ENCODE data around the gene STAM2.
"Not testable (repeated sequence)": the region's sequence is repeated elsewhere in the genome, so short reads cannot be mapped to it uniquely, and the experiment has no call there.

The STAM2 gene

GRCh38 chr2:152172201-152172785 is 3.3 kb downstream of the STAM2 start:
- DNase-seq = not testable (repeated sequence)

GRCh38 chr2:152171718-152172117 is 3.8 kb downstream of the STAM2 start:
- DNase-seq = no peak

DNA sequence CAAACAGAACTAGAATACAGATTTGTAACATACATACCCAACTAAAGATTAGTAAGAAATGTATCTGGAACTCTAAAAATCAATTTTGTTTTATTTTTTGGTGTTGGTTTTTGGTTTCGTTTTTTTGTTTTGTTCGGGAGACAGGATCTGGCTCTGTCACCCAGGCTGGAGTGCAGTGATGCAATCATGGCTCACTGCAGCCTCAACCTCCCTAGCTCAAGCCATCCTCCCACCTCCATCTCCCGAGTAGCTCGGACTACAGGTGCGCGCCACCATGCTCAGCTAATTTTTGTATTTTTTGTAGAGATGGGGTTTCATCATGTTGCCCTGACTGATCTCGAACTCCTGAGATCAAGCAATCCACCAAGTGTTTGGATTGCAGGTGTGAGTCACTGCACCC is 6.4 kb downstream of the STAM2 start:
- DNase-seq = not testable (repeated sequence)

- not testable (repeated sequence) for DNase-seq
Measured at GRCh38 chr2:152167470-152167869, 8.1 kb downstream of the STAM2 start.

GRCh38 chr2:152167065-152167464 is 8.5 kb downstream of the STAM2 start:
- DNase-seq = no peak

- DNase-seq = peak; percentile 2
Measured at GRCh38 chr2:152166633-152167032, 8.9 kb downstream of the STAM2 start.

GRCh38 chr2:152165780-152166179 is 9.8 kb downstream of the STAM2 start:
- no peak for DNase-seq

- no peak for DNase-seq
Measured at GRCh38 chr2:152165306-152165705, 10.3 kb downstream of the STAM2 start.

GRCh38 chr2:152163669-152164068 is 11.9 kb downstream of the STAM2 start:
- DNase-seq = not testable (repeated sequence)

GRCh38 chr2:152162141-152162540 is 13.4 kb downstream of the STAM2 start:
- DNase-seq = no peak

- no peak for DNase-seq
Measured at GRCh38 chr2:152161598-152161997, 14.0 kb downstream of the STAM2 start.

DNA sequence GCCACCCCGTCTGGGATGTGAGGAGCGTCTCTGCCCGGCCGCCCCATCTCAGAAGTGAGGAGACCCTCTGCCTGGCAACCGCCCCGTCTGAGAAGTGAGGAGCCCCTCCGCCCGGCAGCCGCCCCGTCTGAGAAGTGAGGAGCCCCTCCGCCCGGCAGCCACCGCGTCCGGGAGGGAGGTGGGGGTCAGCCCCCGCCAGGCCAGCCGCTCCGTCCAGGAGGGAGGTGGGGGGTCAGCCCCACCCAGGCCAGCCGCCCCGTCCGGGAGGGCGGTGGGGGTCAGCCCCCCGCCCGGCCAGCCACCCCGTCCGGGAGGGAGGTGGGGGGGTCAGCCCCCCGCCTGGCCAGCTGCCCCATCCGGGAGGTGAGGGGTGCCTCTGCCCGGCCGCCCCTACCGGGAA is 15.2 kb downstream of the STAM2 start:
- not testable (repeated sequence) for DNase-seq

- no peak for DNase-seq
Measured at GRCh38 chr2:152157253-152157652, 18.3 kb downstream of the STAM2 start.

- peak; percentile 16 for DNase-seq
Measured at GRCh38 chr2:152155209-152155608, 20.4 kb downstream of the STAM2 start.

- no peak for DNase-seq
Measured at GRCh38 chr2:152154462-152154861, 21.1 kb downstream of the STAM2 start.

DNA sequence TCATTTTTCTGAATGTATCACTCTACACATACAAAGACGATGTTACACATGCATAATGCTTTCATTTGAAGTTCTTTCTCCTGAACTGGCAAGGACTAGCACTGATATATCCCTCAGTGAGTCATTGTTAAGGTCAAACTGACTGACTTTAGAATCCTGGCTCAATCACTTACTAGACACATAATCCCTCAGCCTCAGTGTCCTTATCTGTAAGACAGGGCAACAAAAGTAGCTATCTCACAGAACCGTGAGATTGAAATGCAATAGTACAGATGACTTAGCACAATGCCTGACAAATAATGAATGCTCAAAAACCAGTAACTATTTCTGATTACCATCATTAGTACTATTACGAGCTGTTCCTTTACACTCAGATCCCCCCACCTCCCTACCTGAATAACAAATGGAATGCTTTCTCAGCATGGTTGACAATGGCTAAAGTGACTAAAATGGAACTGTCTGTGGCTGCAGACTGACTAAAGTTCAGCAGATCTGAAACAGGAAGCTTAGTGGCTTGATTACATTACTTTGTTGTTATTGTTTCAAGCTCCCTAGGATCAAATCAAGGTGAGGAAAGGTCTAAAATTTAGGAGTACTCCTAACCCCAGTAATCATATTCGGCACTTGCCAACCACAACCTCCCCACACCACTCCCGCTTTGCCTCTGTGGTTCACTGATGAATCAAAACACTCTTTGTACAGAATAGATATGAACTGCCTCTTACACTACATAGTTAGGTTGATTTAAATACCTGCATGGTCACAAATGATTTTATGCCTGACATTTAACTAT is 40.9 kb downstream of the STAM2 start:
- no peak for DNase-seq

DNA sequence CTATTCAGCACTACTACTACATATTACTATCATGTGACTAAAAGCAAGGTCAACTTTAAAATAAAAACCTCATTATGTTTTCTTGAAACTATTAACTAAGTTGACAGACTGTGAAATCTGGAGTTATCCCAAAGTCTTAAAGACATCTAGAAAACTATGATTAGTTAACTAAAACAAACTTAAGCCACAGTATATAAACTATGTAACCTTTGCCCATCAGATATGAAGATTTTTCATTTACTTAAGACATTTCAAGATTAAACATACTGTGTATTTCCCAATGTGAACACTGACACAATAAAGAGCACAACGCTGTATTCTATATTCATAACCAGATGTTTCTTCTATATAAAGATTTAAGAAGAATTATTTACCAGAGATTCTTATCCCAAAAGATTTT is 43.3 kb downstream of the STAM2 start:
- DNase-seq = no peak

- no peak for DNase-seq
Measured at GRCh38 chr2:152127628-152128027, 47.9 kb downstream of the STAM2 start.

DNA sequence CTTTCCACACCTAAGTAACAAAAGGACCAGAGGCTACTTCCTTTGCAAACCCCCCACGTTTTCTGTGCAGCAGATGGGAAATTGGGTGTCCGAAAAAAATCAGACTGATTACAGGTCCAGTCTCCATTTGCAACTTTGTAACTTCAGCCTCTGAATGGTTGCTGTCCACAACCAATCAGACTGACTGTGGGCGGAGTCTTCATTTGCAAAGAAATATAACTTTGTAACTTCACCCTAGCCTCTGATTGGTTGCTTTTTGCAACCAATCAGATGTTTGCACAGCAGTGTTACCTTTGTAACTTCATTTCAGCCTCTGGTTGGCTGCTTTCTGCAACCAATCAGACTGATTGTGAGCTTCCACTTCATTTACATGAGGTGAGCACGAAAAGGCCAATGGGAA is 48.9 kb downstream of the STAM2 start:
- DNase-seq = no peak

- no peak for DNase-seq
Measured at GRCh38 chr2:152122161-152122560, 53.4 kb downstream of the STAM2 start.

DNA sequence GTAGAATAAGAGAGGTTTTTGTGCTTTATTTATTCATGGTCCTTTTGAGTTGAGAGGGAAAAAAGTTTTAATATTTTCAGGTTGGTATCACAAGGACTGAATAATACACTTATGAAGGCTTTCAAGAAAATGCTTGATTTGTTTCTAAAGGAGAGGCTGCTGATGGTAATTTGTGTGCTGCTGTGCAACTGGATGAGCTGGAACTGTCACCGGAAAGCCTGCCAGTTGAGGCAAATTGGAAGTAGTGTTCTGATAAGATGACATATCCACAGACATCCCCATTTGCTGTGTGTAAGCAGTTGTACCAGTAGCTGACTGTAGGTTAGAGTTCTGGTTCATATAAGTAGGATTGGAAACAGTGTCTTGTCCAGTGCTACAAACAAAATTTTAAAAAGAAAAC is 55.1 kb downstream of the STAM2 start:
- DNase-seq = no peak

GRCh38 chr2:152115952-152116351 is 59.6 kb downstream of the STAM2 start:
- no peak for DNase-seq

GRCh38 chr2:152114366-152114765 is 61.2 kb downstream of the STAM2 start:
- DNase-seq = no peak

- not testable (repeated sequence) for DNase-seq
Measured at GRCh38 chr2:152107140-152107539, 68.4 kb downstream of the STAM2 start.

DNA sequence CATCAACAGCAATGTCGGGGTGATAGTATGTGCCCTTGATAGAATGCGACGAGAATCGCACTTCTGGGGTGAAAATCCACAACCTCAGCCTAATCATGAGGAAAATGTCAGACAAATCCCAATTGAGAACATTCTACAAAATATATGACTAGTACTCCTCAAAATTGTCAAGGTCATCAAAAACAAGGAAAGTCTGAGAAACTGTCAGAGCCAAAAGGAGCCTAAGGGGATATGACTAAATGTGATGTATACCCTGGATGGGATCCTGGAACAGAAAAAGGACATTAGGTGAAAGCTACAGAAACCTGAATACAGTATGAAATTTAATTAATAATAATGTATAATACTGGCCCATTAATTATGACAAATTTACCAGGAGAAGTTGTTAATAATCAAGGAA is 69.1 kb downstream of the STAM2 start:
- DNase-seq = no peak

Data from GDM1 (cell line).